MM.1S (cell line): Measurements from ENCODE around the gene MND1.

Experiments used
- DNase-seq: peaks from one replicate; pipeline ENCODE4 v3.0.0-alpha.2; 2015
- H2AFZ ChIP-seq: fragments of 300-600 bp; sonication (generic); 2 replicates; pipeline ENCODE4 v1.6.0; 2016; ENCODE audit warnings: antibody characterized with exemption, low read length
- H3F3A ChIP-seq: fragments of 300-600 bp; sonication (generic); 2 replicates; pipeline ENCODE4 v1.6.1; 2016; ENCODE audit warnings: mild to moderate bottlenecking, antibody characterized with exemption, low read length, moderate library complexity, mixed read lengths; ENCODE audit not compliant: insufficient read depth
- H3K27ac ChIP-seq: fragments of 300-600 bp; sonication (generic); 2 replicates; pipeline ENCODE4 v1.5.1; 2016; ENCODE audit warnings: mild to moderate bottlenecking, low read length
- H3K27me3 ChIP-seq: fragments of 300-600 bp; sonication (generic); replicated peaks from 2 replicates; pipeline ENCODE4 v1.6.0; 2016; ENCODE audit warnings: low read length; ENCODE audit not compliant: insufficient read depth
- H3K36me3 ChIP-seq: fragments of 300-600 bp; sonication (generic); replicated peaks from 2 replicates; pipeline ENCODE4 v1.6.1; 2016; ENCODE audit warnings: mild to moderate bottlenecking, low read length, mixed read lengths; ENCODE audit not compliant: insufficient read depth
- H3K4me1 ChIP-seq: fragments of 300-600 bp; sonication (generic); 2 replicates; pipeline ENCODE4 v1.6.1; 2016; ENCODE audit warnings: low read length, mixed read lengths
- H3K4me2 ChIP-seq: fragments of 300-600 bp; sonication (generic); 2 replicates; pipeline ENCODE4 v1.6.0; 2016; ENCODE audit warnings: low read depth, low read length
- H3K4me3 ChIP-seq: fragments of 300-600 bp; sonication (generic); 2 replicates; pipeline ENCODE4 v1.5.1; 2016; ENCODE audit warnings: low read length, mixed read lengths
- H3K79me2 ChIP-seq: fragments of 300-600 bp; sonication (generic); 2 replicates; pipeline ENCODE4 v1.6.1; 2016; ENCODE audit warnings: mixed run types, low read length, mixed read lengths
- H3K9ac ChIP-seq: fragments of 300-600 bp; sonication (generic); 2 replicates; pipeline ENCODE4 v1.6.1; 2016; ENCODE audit warnings: low read length, mixed read lengths
- H3K9me2 ChIP-seq: fragments of 300-600 bp; sonication (generic); replicated peaks from 2 replicates; pipeline ENCODE4 v1.6.1; 2016; ENCODE audit warnings: mild to moderate bottlenecking, low read length, mixed read lengths; ENCODE audit not compliant: insufficient read depth
- H3K9me3 ChIP-seq: fragments of 300-600 bp; sonication (generic); replicated peaks from 2 replicates; pipeline ENCODE4 v1.6.1; 2016; ENCODE audit warnings: mild to moderate bottlenecking, low read length, mixed read lengths; ENCODE audit not compliant: insufficient read depth
- H4K20me1 ChIP-seq: fragments of 300-600 bp; sonication (generic); 2 replicates; pipeline ENCODE4 v1.6.1; 2016; ENCODE audit warnings: mild to moderate bottlenecking, low read length, moderate library complexity, mixed read lengths; ENCODE audit not compliant: insufficient read depth
- CTCF ChIP-seq: fragments of 300-600 bp; sonication (generic); IDR thresholded peaks from 2 replicates; pipeline ENCODE4 v1.5.1; 2016; ENCODE audit warnings: antibody characterized with exemption, low read length, mixed read lengths
- EZH2 ChIP-seq: fragments of 300-600 bp; sonication (generic); optimal IDR thresholded peaks from 2 replicates; pipeline ENCODE3; 2017; ENCODE audit warnings: low read depth, mild to moderate bottlenecking, antibody characterized with exemption, low read length, mixed read lengths
- EZH2phosphoT487 ChIP-seq: fragments of 300-600 bp; sonication (generic); IDR thresholded peaks from 2 replicates; pipeline ENCODE4 v1.6.1; 2018; ENCODE audit warnings: antibody characterized with exemption, low read length

MND1 gene

GRCh38 chr4:153325558-153325957 is 18.9 kb upstream of the MND1 start:
- H3K4me1 ChIP-seq = no peaks in the 10 kb centered on the region

GRCh38 chr4:153326513-153326912 is 18.0 kb upstream of the MND1 start:
- Histone ChIP-seq H3K4me1 (no peaks in the 10 kb centered on the region), H3K36me3 (no peaks in the 10 kb centered on the region), H3K27ac (no peak overlapping the region), H3K4me3 (no peak overlapping the region), H3K9me2 (no peaks in the 10 kb centered on the region), H3K27me3 (no peaks in the 10 kb centered on the region), H3K79me2 (no peaks in the 10 kb centered on the region), H2AFZ (no peak overlapping the region), H4K20me1 (no peaks in the 10 kb centered on the region), H3K4me2 (no peak overlapping the region), H3K9me3 (no peaks in the 10 kb centered on the region), H3K9ac (no peak overlapping the region), H3F3A (no peaks in the 10 kb centered on the region)
- DNase-seq = no peak
- TF ChIP-seq EZH2phosphoT487 (no peak), CTCF (no peak), EZH2 (no peak)

More at GRCh38 chr4:153325558-153325957, 18.9 kb upstream of the MND1 start:
- H3K36me3 ChIP-seq = no peaks in the 10 kb centered on the region
- H3K4me2 ChIP-seq = no peak overlapping the region
- H3K9me2 ChIP-seq = no peaks in the 10 kb centered on the region
- H3K9ac ChIP-seq = no peak overlapping the region
- H2AFZ ChIP-seq = no peak overlapping the region
- DNase-seq = no peak
- TF ChIP-seq EZH2phosphoT487 (no peak), EZH2 (no peak)
- H3F3A ChIP-seq = no peaks in the 10 kb centered on the region
- H3K79me2 ChIP-seq = no peaks in the 10 kb centered on the region
- no peak overlapping the region for H3K4me3 ChIP-seq
- no peaks in the 10 kb centered on the region for H3K27me3 ChIP-seq
- no peaks in the 10 kb centered on the region for H4K20me1 ChIP-seq
- no peaks in the 10 kb centered on the region for H3K9me3 ChIP-seq
- no peak overlapping the region for H3K27ac ChIP-seq

GRCh38 chr4:153327247-153327646 is 17.2 kb upstream of the MND1 start:
- Histone ChIP-seq H3K4me2 (no peak overlapping the region), H3K9me3 (no peaks in the 10 kb centered on the region), H3K9me2 (no peaks in the 10 kb centered on the region), H3K4me1 (no peaks in the 10 kb centered on the region), H3K4me3 (no peak overlapping the region), H3K27ac (no peak overlapping the region), H3K9ac (no peak overlapping the region), H4K20me1 (no peaks in the 10 kb centered on the region), H3K79me2 (no peaks in the 10 kb centered on the region), H3K36me3 (no peaks in the 10 kb centered on the region), H3K27me3 (no peaks in the 10 kb centered on the region), H2AFZ (no peak overlapping the region), H3F3A (no peaks in the 10 kb centered on the region)
- DNase-seq = no peak
- no peak for TF ChIP-seq EZH2phosphoT487

- Histone ChIP-seq H3K9me3 (no peaks in the 10 kb centered on the region), H3K4me3 (no peak overlapping the region), H3K79me2 (no peaks in the 10 kb centered on the region), H3K9me2 (no peaks in the 10 kb centered on the region), H4K20me1 (no peaks in the 10 kb centered on the region), H3K36me3 (no peaks in the 10 kb centered on the region), H2AFZ (no peak overlapping the region), H3K4me2 (no peak overlapping the region), H3K27ac (no peak overlapping the region), H3K9ac (no peak overlapping the region), H3K27me3 (no peaks in the 10 kb centered on the region), H3F3A (no peaks in the 10 kb centered on the region), H3K4me1 (no peaks in the 10 kb centered on the region)
- TF ChIP-seq EZH2 (no peak), CTCF (no peak), EZH2phosphoT487 (no peak)
- no peak for DNase-seq
Measured at GRCh38 chr4:153332936-153333335, 11.6 kb upstream of the MND1 start.
